Neuron (in vitro differentiated cells): Measurements from ENCODE around the gene KSR2.

Experiments used
- H2AFZ ChIP-seq: one replicate; pipeline ENCODE4 v1.6.1; 2013; ENCODE audit warnings: low read depth, mild to moderate bottlenecking, inconsistent platforms, low read length, moderate library complexity
- H3K27me3 ChIP-seq: one replicate; pipeline ENCODE4 v1.6.1; 2013; ENCODE audit warnings: low read length; ENCODE audit not compliant: insufficient read depth
- H3K36me3 ChIP-seq: one replicate; pipeline ENCODE4 v1.6.1; 2013; ENCODE audit warnings: low read length; ENCODE audit not compliant: insufficient read depth
- H3K4me1 ChIP-seq: one replicate; pipeline ENCODE4 v1.6.1; 2013; ENCODE audit warnings: low read length; ENCODE audit not compliant: insufficient read depth
- H3K4me3 ChIP-seq: 2 replicates; pipeline ENCODE4 v1.5.1; 2013; ENCODE audit warnings: mild to moderate bottlenecking, low read length, moderate library complexity
- H3K9me3 ChIP-seq: one replicate; pipeline ENCODE4 v1.6.1; 2013; ENCODE audit warnings: low read length

KSR2 gene

DNA sequence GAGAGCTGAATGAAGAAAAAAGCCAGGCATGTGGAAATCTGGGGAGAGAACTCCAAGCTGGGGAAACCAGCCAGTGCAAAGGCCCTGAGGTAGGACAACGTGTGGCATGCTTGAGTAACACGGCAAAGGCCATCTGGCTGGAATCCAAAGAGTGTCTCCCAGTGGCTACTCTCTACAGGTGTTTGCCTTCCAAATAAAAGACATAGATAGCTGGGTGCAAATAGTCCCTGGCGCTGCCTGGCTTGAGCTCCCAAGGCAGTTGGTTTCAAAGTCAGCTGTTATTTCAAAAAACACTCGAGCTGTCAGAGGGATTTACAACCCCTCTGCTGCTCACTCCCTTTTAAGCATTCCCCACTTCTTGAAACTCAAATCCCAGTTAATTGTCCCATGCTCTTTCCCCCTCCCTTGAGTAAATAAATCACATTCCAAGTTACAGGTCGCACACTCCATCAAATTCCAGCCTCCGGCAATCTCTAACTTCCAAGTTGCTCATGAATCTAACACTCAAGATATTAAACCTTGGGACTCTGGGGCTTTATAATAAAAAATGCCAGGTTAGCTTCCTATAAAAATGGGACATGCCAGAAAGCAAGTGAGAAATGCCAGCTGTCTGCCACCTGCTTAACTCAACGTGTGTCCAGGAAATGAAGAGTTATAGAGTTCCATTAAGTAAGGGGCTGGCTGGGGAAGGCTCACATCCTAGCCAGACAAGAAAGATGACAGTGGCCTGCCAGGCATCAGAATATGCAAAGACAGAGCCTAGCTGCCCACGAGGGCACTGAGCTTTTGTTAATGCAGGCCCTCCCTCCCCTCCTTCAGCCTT, 473.7 kb downstream of the KSR2 start:
- H3K9me3 ChIP-seq: no peaks in the 10 kb centered on the region
- H3K36me3 ChIP-seq: no peaks in the 10 kb centered on the region
- H3K4me3 ChIP-seq: no peak overlapping the region
- no peaks in the 10 kb centered on the region for H3K27me3 ChIP-seq
- H2AFZ ChIP-seq: no peak overlapping the region
- H3K4me1 ChIP-seq: no peaks in the 10 kb centered on the region

GRCh38 chr12:117491711-117492110, 477.1 kb downstream of the KSR2 start:
- no peak overlapping the region for H3K4me3 ChIP-seq
- H2AFZ ChIP-seq: no peak overlapping the region
- no peaks in the 10 kb centered on the region for H3K27me3 ChIP-seq
- H3K36me3 ChIP-seq: no peaks in the 10 kb centered on the region
- no peaks in the 10 kb centered on the region for H3K9me3 ChIP-seq
- H3K4me1 ChIP-seq: no peaks in the 10 kb centered on the region

- no peak overlapping the region for H3K4me3 ChIP-seq
Observed at GRCh38 chr12:117490130-117490529, 478.7 kb downstream of the KSR2 start.

GRCh38 chr12:117489671-117490070, 479.1 kb downstream of the KSR2 start:
- Histone ChIP-seq H3K4me1 (no peaks in the 10 kb centered on the region), H2AFZ (no peak overlapping the region), H3K9me3 (no peaks in the 10 kb centered on the region), H3K27me3 (no peaks in the 10 kb centered on the region), H3K36me3 (no peaks in the 10 kb centered on the region), H3K4me3 (no peak overlapping the region)

More at GRCh38 chr12:117490130-117490529, 478.7 kb downstream of the KSR2 start:
- no peak overlapping the region for H2AFZ ChIP-seq
- H3K36me3 ChIP-seq: no peaks in the 10 kb centered on the region
- H3K9me3 ChIP-seq: no peaks in the 10 kb centered on the region
- H3K4me1 ChIP-seq: no peaks in the 10 kb centered on the region
- H3K27me3 ChIP-seq: no peaks in the 10 kb centered on the region

DNA sequence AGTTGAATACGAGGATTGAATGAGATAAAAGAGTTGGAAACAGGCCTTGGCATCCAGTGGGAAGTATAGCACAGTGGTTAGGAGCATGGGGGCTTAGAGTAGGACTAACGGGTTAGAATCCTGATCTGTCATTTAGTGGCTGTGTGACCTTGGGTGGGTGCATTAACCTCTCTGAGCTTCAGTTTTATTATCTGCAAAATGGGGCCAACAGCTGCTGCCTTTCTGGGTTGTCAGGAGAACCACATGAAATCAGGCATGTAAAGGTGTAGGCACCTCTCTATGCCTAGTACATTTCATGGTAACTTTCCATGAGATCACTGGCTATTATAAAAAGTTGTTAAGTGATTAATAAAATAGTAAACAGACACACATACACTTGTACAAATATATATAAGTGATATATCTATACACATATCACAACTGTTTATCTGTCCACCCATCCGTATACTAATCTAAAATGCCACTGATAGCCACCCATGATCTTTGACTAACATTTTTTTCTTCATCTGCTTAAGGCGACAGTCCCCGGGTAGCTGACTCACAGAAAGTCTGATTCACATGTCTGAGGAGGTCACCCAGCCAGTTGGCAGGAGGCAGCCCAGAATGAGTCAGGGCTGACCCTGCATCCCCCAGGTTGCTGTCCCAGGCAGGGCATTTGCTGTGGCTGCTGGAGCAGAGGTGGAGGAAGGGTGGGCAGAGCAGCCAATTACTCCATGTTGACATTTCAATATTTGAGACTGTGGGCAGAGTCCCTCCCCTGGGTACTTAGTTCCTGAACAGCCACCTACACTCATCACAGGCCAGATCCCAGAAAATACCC, 481.7 kb downstream of the KSR2 start:
- no peaks in the 10 kb centered on the region for H3K36me3 ChIP-seq
- no peaks in the 10 kb centered on the region for H3K4me1 ChIP-seq
- no peak overlapping the region for H3K4me3 ChIP-seq
- no peak overlapping the region for H2AFZ ChIP-seq
- H3K9me3 ChIP-seq: no peaks in the 10 kb centered on the region
- no peaks in the 10 kb centered on the region for H3K27me3 ChIP-seq

DNA sequence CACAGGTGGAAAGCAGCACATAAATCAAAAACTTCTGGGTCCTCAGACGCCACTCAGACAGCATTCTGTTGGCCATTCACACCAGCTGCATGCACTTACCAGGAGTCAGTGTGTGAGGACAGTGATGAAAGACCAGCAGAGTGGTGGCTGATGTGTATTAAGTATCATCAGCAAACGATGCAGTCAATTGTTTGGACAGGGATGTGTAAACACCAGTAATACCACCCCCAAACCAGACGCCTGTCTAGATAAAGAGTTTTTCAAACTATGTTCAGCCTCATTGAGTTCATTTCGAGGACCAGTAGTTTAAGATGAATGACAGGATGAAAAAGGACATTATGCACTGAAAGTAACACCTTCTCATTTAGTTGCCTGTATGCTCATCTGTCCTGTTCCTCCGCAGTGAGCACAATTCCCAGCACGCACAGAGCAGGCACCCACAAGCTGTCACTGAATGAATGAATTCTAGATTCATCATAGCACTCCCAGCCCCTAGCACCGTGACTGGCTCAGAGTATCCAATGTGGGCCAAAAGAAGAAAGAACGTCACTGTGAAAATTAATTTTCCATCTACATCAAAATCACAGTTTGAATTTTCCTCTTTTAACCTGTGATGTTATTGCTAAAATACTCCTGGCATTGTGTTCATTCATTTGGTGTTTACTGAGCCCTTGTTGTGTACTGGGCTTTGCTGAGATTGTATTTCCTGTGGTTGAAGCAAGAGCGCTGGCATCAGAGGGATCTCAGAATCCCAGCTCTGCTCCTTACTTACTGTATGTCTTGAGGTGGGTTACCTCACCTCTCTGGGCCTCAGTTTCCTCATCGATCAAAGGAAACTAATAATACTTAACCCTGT, 482.6 kb downstream of the KSR2 start:
- Histone ChIP-seq H3K27me3 (no peaks in the 10 kb centered on the region), H3K4me1 (no peaks in the 10 kb centered on the region), H3K9me3 (no peaks in the 10 kb centered on the region), H3K36me3 (no peaks in the 10 kb centered on the region), H2AFZ (no peak overlapping the region), H3K4me3 (no peak overlapping the region)

GRCh38 chr12:117484901-117485300, 483.9 kb downstream of the KSR2 start:
- Histone ChIP-seq H3K9me3 (no peaks in the 10 kb centered on the region), H2AFZ (no peak overlapping the region), H3K4me3 (no peak overlapping the region), H3K27me3 (no peaks in the 10 kb centered on the region), H3K36me3 (no peaks in the 10 kb centered on the region), H3K4me1 (no peaks in the 10 kb centered on the region)

DNA sequence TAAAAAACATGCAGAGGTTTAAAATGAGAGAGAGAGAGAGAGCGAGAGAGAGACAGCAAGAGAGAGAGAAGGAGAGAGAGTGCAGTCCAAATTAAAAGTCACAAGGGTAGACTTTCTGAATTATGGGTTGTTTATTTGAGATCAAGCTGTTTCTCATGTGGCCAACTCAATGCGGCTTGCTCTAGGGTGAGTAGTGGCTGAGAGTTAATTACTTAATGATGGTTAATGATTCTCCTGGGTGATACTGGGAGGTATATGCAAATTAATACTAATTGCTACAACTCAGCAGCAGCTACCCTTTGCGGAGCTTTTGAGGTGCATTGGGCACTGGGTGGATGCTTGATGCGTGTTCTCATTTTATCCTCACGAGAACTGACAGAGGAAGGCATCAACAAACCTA, 485.3 kb downstream of the KSR2 start:
- Histone ChIP-seq H3K36me3 (no peaks in the 10 kb centered on the region), H3K4me1 (no peaks in the 10 kb centered on the region), H3K27me3 (no peaks in the 10 kb centered on the region), H3K9me3 (no peaks in the 10 kb centered on the region), H2AFZ (no peak overlapping the region), H3K4me3 (no peak overlapping the region)

DNA sequence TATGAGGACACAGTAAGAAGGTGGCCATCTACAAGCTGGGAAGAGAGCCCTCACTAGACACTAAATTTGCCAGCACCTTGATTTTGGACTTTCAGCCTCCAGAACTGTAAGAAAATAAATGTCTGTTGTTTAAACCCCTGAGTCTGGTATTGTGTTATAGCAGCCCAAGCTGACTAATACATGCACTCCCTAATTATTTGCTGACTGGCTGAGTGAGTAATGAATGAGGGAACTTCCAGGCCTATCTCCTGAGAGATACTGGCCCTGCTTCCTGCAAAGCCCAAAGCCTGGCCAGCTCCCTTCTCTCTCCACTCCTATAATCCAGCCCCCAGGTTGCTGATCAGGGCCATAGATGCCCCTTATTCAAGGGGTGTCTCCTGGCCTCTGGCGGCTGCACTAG, 487.3 kb downstream of the KSR2 start:
- no peaks in the 10 kb centered on the region for H3K4me1 ChIP-seq
- H3K4me3 ChIP-seq: no peak overlapping the region

GRCh38 chr12:117476341-117476740, 492.4 kb downstream of the KSR2 start:
- no peaks in the 10 kb centered on the region for H3K27me3 ChIP-seq
- no peaks in the 10 kb centered on the region for H3K9me3 ChIP-seq
- no peak overlapping the region for H3K4me3 ChIP-seq
- H3K4me1 ChIP-seq: no peaks in the 10 kb centered on the region
- no peaks in the 10 kb centered on the region for H3K36me3 ChIP-seq
- no peak overlapping the region for H2AFZ ChIP-seq

More for the DNA sequence above, 487.3 kb downstream of the KSR2 start:
- Histone ChIP-seq H3K9me3 (no peaks in the 10 kb centered on the region), H3K36me3 (no peaks in the 10 kb centered on the region), H3K27me3 (no peaks in the 10 kb centered on the region), H2AFZ (no peak overlapping the region)

DNA sequence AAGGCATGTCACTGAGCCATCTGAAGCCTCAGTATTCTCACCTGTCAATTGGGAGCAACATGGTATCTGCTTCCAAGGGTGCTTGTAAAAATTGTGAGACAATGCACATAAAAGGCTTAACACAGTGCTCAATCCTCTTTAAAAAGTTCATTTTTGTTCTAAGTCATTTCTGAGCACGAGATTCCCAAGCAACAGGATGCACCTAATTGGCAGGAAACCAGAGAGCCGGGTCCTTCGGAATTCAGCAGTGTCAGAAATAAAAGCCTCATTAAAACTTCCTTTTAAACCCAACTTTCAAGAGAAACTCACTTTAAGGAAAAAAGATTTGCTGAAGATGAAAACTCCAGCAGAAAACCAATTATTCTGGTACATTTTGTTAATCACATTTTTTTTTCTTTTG, 494.9 kb downstream of the KSR2 start:
- H3K9me3 ChIP-seq: no peaks in the 10 kb centered on the region
- no peak overlapping the region for H2AFZ ChIP-seq
- H3K4me3 ChIP-seq: no peak overlapping the region
- H3K4me1 ChIP-seq: no peaks in the 10 kb centered on the region
- H3K27me3 ChIP-seq: no peaks in the 10 kb centered on the region
- no peaks in the 10 kb centered on the region for H3K36me3 ChIP-seq

- H3K9me3 ChIP-seq: no peaks in the 10 kb centered on the region
- H3K4me3 ChIP-seq: no peak overlapping the region
- no peaks in the 10 kb centered on the region for H3K27me3 ChIP-seq
- no peaks in the 10 kb centered on the region for H3K36me3 ChIP-seq
- no peaks in the 10 kb centered on the region for H3K4me1 ChIP-seq
- H2AFZ ChIP-seq: no peak overlapping the region
Observed at GRCh38 chr12:117472983-117473382, 495.8 kb downstream of the KSR2 start.

GRCh38 chr12:117470804-117471203, 498.0 kb downstream of the KSR2 start:
- Histone ChIP-seq H3K36me3 (no peaks in the 10 kb centered on the region), H3K27me3 (no peaks in the 10 kb centered on the region), H3K4me3 (no peak overlapping the region), H3K4me1 (no peaks in the 10 kb centered on the region), H2AFZ (no peak overlapping the region), H3K9me3 (no peaks in the 10 kb centered on the region)
